ENCODE data around the gene GPBP1L1.
A peak's percentile ranks its signal among the peaks of the same experiment; 100 is the strongest.
"Not testable (repeated sequence)": the region's sequence is repeated elsewhere in the genome, so short reads cannot be mapped to it uniquely, and the experiment has no call there.

Gene GPBP1L1

DNA sequence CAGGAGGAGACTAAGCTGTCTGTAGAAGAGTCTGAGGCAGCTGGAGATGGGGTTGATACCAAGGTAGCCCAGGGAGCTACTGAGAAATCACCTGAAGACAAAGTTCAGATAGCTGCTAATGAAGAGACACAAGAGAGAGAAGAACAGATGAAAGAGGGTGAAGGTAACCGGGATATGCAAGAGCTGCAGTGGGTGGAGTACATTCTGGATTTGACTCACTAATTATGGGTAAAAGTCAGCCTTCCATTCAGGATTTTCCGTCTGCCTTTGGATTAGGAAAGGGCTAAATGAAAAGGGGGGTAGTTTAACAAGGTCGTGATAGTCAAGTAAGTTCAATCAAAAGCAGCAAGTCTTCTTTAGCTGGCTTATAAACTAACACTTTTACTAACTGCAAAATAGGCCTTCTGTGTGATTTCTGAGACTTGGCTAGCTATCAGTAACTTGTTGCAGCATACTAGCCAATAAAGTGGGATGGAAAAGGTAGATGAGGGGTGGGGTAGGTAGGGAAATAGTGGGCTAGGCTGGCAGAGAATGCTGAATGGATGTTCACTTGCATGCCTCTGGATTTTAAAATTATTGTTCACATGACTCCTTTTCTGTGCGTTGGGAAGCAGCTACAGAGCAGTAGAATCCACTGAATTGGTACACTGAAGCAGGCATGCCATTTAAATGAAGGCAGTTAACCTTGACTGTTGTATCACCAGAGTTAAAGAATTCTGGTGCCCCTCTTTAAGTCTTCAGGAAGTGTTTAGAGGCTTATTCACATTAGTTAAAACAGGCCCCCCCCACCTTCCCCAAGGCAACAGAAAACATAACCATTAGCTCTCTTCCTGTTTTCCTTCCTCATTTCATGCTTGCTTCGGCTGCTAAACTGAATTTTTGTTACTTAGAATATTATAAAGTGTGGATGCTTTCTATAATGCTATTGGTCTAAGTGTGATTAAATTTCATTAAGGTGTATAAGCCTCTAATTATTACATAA lies 77.9 kb downstream of the GPBP1L1 start:
- no peak overlapping the region for H3K4me3 ChIP-seq (ENCODE audit: insufficient read length, low read depth)
- peaks cover 92% of the 10 kb centered on the region for H3K36me3 ChIP-seq (ENCODE audit: insufficient read depth, insufficient read length, low read length)
- H3K27me3 ChIP-seq (ENCODE audit: insufficient read depth, insufficient read length), result no peaks in the 10 kb centered on the region
- DNase-seq (ENCODE audit: low read depth, low spot score), result no peak
- H3K4me1 ChIP-seq (ENCODE audit: insufficient read depth, insufficient read length), result peaks cover 4% of the 10 kb centered on the region
- TF ChIP-seq SUZ12 (IDR thresholded peaks at IDR 0.05; ENCODE audit: extremely low read depth, insufficient read depth, insufficient read length) (no peak), YY1 (IDR thresholded peaks at IDR 0.05; ENCODE audit: insufficient read depth, insufficient read length) (no peak), ZNF274 (IDR thresholded peaks at IDR 0.05; ENCODE audit: low read depth, low read length) (no peak)
- H3K9me3 ChIP-seq (ENCODE audit: insufficient read depth, low read length), result no peaks in the 10 kb centered on the region
- no peak overlapping the region for H3K9ac ChIP-seq (ENCODE audit: insufficient read length, low read depth)

DNA sequence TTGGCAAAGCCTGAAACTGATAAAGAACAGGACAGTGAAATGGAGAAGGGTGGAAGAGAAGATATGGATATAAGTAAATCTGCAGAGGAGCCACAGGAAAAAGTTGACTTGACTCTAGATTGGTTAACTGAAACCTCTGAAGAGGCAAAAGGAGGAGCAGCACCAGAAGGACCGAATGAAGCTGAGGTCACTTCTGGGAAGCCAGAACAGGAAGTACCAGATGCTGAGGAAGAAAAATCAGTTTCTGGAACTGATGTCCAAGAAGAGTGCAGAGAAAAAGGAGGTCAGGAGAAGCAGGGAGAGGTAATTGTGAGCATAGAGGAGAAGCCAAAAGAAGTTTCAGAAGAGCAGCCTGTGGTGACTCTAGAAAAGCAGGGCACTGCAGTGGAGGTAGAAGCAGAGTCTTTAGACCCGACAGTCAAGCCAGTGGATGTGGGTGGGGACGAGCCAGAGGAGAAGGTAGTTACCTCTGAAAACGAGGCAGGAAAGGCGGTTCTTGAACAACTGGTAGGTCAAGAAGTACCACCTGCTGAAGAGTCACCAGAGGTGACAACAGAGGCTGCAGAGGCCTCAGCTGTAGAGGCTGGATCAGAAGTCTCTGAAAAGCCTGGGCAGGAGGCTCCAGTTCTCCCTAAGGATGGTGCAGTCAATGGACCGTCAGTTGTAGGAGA lies 78.8 kb downstream of the GPBP1L1 start:
- H3K9me3 ChIP-seq (ENCODE audit: insufficient read depth, low read length), result no peaks in the 10 kb centered on the region
- no peak overlapping the region for H3K4me3 ChIP-seq (ENCODE audit: insufficient read length, low read depth)

DNA sequence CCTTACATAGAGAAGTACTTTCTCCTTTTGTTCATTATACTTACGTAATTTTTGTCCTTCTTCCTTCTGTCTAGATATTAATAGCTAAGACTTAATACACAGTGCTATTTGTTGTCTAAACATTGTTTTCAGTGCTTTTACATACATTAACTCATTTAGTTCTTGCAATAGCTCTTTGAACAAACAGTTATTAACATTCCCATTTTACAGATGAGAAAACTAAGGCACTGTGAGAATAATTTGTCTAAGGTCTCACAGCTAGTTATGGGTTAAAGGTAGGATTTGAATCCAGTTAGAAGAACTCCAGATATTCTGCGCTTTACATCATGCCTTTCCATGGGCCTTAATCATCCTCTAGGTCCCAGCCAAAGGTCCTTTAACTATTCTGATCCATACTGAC lies 82.1 kb downstream of the GPBP1L1 start:
- no peak for TF ChIP-seq ZNF274 (IDR thresholded peaks at IDR 0.05; ENCODE audit: low read depth, low read length)
- TF ChIP-seq SUZ12 (IDR thresholded peaks at IDR 0.05; ENCODE audit: extremely low read depth, insufficient read depth, insufficient read length), result no peak
- TF ChIP-seq YY1 (IDR thresholded peaks at IDR 0.05; ENCODE audit: insufficient read depth, insufficient read length), result no peak
- Histone ChIP-seq H3K9me3 (ENCODE audit: insufficient read depth, low read length) (no peaks in the 10 kb centered on the region), H3K36me3 (ENCODE audit: insufficient read depth, insufficient read length, low read length) (peaks cover 77% of the 10 kb centered on the region), H3K27me3 (ENCODE audit: insufficient read depth, insufficient read length) (no peaks in the 10 kb centered on the region), H3K9ac (ENCODE audit: insufficient read length, low read depth) (no peak overlapping the region), H3K4me3 (ENCODE audit: insufficient read length, low read depth) (no peak overlapping the region), H3K4me1 (ENCODE audit: insufficient read depth, insufficient read length) (peaks cover 4% of the 10 kb centered on the region)
- no peak for DNase-seq (ENCODE audit: low read depth, low spot score)

More for the DNA sequence above, 78.8 kb downstream of the GPBP1L1 start:
- TF ChIP-seq SUZ12 (IDR thresholded peaks at IDR 0.05; ENCODE audit: extremely low read depth, insufficient read depth, insufficient read length) (no peak), ZNF274 (IDR thresholded peaks at IDR 0.05; ENCODE audit: low read depth, low read length) (no peak), YY1 (IDR thresholded peaks at IDR 0.05; ENCODE audit: insufficient read depth, insufficient read length) (no peak)
- Histone ChIP-seq H3K9ac (ENCODE audit: insufficient read length, low read depth) (no peak overlapping the region), H3K36me3 (ENCODE audit: insufficient read depth, insufficient read length, low read length) (peaks cover 92% of the 10 kb centered on the region), H3K4me1 (ENCODE audit: insufficient read depth, insufficient read length) (peaks cover 4% of the 10 kb centered on the region), H3K27me3 (ENCODE audit: insufficient read depth, insufficient read length) (no peaks in the 10 kb centered on the region)
- no peak for DNase-seq (ENCODE audit: low read depth, low spot score)

DNA sequence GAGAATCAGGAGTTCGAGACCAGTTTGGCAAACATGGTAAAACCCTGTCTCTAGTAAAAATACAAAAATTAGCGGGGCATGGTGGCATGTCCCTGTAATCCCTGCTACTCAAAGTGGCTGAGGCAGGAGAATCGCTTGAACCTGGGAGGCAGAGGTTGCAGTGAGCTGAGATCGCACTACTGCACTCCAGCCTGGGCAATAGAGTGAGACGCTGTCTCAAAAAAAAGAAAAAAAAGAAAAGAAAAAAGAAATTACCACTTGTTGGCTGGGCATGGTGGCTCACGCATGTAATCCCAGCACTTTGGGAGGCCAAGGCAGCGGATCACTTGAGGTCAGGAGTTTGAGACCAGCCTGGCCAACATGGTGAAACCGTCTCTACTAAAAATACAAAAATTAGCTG lies 89.6 kb downstream of the GPBP1L1 start:
- not testable (repeated sequence) for H3K9me3 ChIP-seq (ENCODE audit: insufficient read depth, low read length); H3K9ac ChIP-seq (ENCODE audit: insufficient read length, low read depth); H3K4me1 ChIP-seq (ENCODE audit: insufficient read depth, insufficient read length); H3K27me3 ChIP-seq (ENCODE audit: insufficient read depth, insufficient read length); DNase-seq (ENCODE audit: low read depth, low spot score); H3K4me3 ChIP-seq (ENCODE audit: insufficient read length, low read depth)
- H3K36me3 ChIP-seq (ENCODE audit: insufficient read depth, insufficient read length, low read length), result peaks cover 75% of the 10 kb centered on the region

DNA sequence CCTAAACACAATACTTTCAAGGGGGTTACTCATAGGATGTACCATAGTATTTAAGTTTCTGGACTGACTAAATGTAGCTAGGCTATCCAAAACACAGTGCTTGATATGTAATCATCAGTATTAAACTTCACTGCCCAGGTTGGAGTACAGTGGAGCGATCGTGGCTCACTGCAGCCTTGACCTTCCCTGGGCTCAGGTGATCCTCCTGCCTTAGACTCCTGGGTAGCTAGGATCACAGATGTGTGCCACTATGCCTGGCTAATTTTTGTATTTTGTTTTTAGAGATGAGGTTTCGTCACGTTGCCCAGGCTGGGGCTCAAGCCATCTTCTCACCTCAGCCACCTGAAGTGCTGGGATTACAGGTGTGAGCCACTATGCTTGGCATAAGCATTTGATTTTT lies 91.9 kb downstream of the GPBP1L1 start:
- Histone ChIP-seq H3K4me3 (ENCODE audit: insufficient read length, low read depth) (no peak overlapping the region), H3K36me3 (ENCODE audit: insufficient read depth, insufficient read length, low read length) (peaks cover 83% of the 10 kb centered on the region), H3K9ac (ENCODE audit: insufficient read length, low read depth) (no peak overlapping the region), H3K27me3 (ENCODE audit: insufficient read depth, insufficient read length) (no peaks in the 10 kb centered on the region), H3K4me1 (ENCODE audit: insufficient read depth, insufficient read length) (peaks cover 3% of the 10 kb centered on the region), H3K9me3 (ENCODE audit: insufficient read depth, low read length) (no peaks in the 10 kb centered on the region)
- TF ChIP-seq ZNF274 (IDR thresholded peaks at IDR 0.05; ENCODE audit: low read depth, low read length), result no peak
- TF ChIP-seq YY1 (IDR thresholded peaks at IDR 0.05; ENCODE audit: insufficient read depth, insufficient read length), result no peak
- TF ChIP-seq SUZ12 (IDR thresholded peaks at IDR 0.05; ENCODE audit: extremely low read depth, insufficient read depth, insufficient read length), result no peak
- no peak for DNase-seq (ENCODE audit: low read depth, low spot score)

DNA sequence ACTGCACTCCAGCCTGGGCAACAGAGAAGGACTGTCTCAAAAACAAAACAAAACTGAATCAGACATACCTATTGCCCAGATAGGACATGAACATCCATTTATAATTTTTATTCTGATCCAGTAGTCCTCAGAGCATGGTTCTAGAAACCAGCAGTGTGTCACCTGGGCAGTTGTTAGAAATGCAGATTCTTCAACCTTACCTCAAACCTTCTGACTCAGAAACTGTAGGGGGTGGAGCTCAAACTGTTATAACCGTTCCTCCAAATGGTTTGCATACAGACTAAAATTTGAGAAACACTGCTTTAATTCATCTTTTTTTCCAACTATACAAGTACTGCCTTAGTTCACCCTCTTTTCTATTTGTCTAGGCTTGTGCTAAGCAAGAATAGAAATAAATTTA lies 96.5 kb downstream of the GPBP1L1 start:
- peaks cover 86% of the 10 kb centered on the region for H3K36me3 ChIP-seq (ENCODE audit: insufficient read depth, insufficient read length, low read length)
- H3K4me3 ChIP-seq (ENCODE audit: insufficient read length, low read depth), result no peak overlapping the region

DNA sequence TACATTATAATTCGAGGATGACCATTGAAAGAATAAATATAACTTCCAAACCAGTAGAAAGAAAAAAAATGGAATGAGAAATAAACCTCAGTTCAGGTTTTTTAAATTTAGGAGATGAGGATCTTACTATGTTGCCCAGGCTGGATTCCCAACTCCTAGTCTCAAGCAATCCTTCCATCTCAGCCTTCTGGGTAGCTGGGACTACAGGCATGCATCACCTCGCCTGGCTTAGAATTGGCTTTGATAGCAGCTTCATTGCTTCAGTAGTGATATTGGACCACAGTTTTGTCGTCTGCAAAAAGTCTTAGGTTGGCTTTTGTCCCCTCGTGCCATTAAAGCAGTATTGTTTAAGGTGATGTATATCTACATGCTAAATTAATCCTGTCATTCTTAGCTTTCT lies 99.6 kb downstream of the GPBP1L1 start:
- H3K27me3 ChIP-seq (ENCODE audit: insufficient read depth, insufficient read length), result no peaks in the 10 kb centered on the region
- TF ChIP-seq SUZ12 (IDR thresholded peaks at IDR 0.05; ENCODE audit: extremely low read depth, insufficient read depth, insufficient read length) (no peak), ZNF274 (IDR thresholded peaks at IDR 0.05; ENCODE audit: low read depth, low read length) (no peak)
- no peak overlapping the region for H3K9ac ChIP-seq (ENCODE audit: insufficient read length, low read depth)
- no peaks in the 10 kb centered on the region for H3K9me3 ChIP-seq (ENCODE audit: insufficient read depth, low read length)
- H3K36me3 ChIP-seq (ENCODE audit: insufficient read depth, insufficient read length, low read length), result peaks cover 60% of the 10 kb centered on the region
- DNase-seq (ENCODE audit: low read depth, low spot score), result no peak
- peak overlapping the region; percentile 99 for H3K4me3 ChIP-seq (ENCODE audit: insufficient read length, low read depth)
- H3K4me1 ChIP-seq (ENCODE audit: insufficient read depth, insufficient read length), result peaks cover 2% of the 10 kb centered on the region

More for the DNA sequence above, 96.5 kb downstream of the GPBP1L1 start:
- Histone ChIP-seq H3K27me3 (ENCODE audit: insufficient read depth, insufficient read length) (no peaks in the 10 kb centered on the region), H3K4me1 (ENCODE audit: insufficient read depth, insufficient read length) (peaks cover 5% of the 10 kb centered on the region), H3K9me3 (ENCODE audit: insufficient read depth, low read length) (no peaks in the 10 kb centered on the region), H3K9ac (ENCODE audit: insufficient read length, low read depth) (no peak overlapping the region)
- no peak for DNase-seq (ENCODE audit: low read depth, low spot score)
- TF ChIP-seq ZNF274 (IDR thresholded peaks at IDR 0.05; ENCODE audit: low read depth, low read length), result no peak
- TF ChIP-seq YY1 (IDR thresholded peaks at IDR 0.05; ENCODE audit: insufficient read depth, insufficient read length), result no peak
- no peak for TF ChIP-seq SUZ12 (IDR thresholded peaks at IDR 0.05; ENCODE audit: extremely low read depth, insufficient read depth, insufficient read length)
